Small intestine (tissue), 7 donors: ENCODE measurements around the gene ZBTB17. TPM values are rescaled to one million over a fixed set of nuclear protein-coding genes. Genes with fewer than 3 reads are reported as not detected.
"Not testable (repeated sequence)": the region's sequence is repeated elsewhere in the genome, so short reads cannot be mapped to it uniquely, and the experiment has no call there.

ENCODE experiments used
- DNase-seq, 2 donors: peaks; one replicate each; pipeline versions ENCODE4 v3.0.0 to v3.0.0-alpha.2; 2013
- FAIRE-seq: peaks from 2 replicates; lab custom pipeline; 2012; peaks lifted over from hg19 to GRCh38; lab: Jason Lieb, UNC
- H3K27ac ChIP-seq, 3 donors: one replicate each; pipeline ENCODE4 v1.5.1; 2013; ENCODE audit warnings: low read length in 2 of 3, mild to moderate bottlenecking in 2 of 3, control low read depth in 1 of 3, inconsistent platforms in 1 of 3, low read depth in 1 of 3, moderate library complexity in 1 of 3
- H3K27me3 ChIP-seq, 3 donors: one replicate each; pipeline ENCODE4 v1.6.1; 2013; ENCODE audit warnings: low read length in 3 of 3, inconsistent platforms in 1 of 3; ENCODE audit not compliant: control insufficient read depth in 3 of 3, insufficient read depth in 3 of 3
- H3K36me3 ChIP-seq, 3 donors: one replicate each; pipeline ENCODE4 v1.6.1; 2013; ENCODE audit warnings: low read length in 3 of 3, inconsistent platforms in 1 of 3, low read depth in 1 of 3, mild to moderate bottlenecking in 1 of 3, moderate library complexity in 1 of 3; ENCODE audit not compliant: control insufficient read depth in 3 of 3, insufficient read depth in 2 of 3
- H3K4me1 ChIP-seq, 3 donors: one replicate each; pipeline ENCODE4 v1.6.1; 2013; ENCODE audit warnings: low read length in 2 of 3, inconsistent platforms in 1 of 3, low read depth in 1 of 3, mild to moderate bottlenecking in 1 of 3, moderate library complexity in 1 of 3; ENCODE audit not compliant: control insufficient read depth in 3 of 3, insufficient read depth in 2 of 3
- H3K4me3 ChIP-seq, 3 donors: one replicate each; pipeline ENCODE4 v1.5.1; 2013; ENCODE audit warnings: low read length in 3 of 3, control low read depth in 1 of 3, inconsistent platforms in 1 of 3, low read depth in 1 of 3, mild to moderate bottlenecking in 1 of 3, moderate library complexity in 1 of 3
- H3K9me3 ChIP-seq, 2 donors: one replicate each; pipeline ENCODE4 v1.6.1; 2013; ENCODE audit warnings: low read depth in 1 of 2, low read length in 1 of 2; ENCODE audit not compliant: control insufficient read depth in 2 of 2, insufficient read depth in 1 of 2
- WGBS, 3 donors: extraction: QIAGEN DNeasy Blood & Tissue Kit; methylation state at CpG; one replicate each; pipeline ENCODE4 v1.1.7; 2013; 5-methylcytosine and 5-hydroxymethylcytosine counted together
- polyA plus RNA-seq, 4 donors: library from polyadenylated mRNA; stranded (reverse) in 3 of 4; unstranded in 1 of 4; fragments of 200-250 nt in 3 of 4; fragments of 120-200 nt in 1 of 4; gene quantifications; one replicate each; pipeline versions ENCODE4 v1.2.1 to v1.2.3, GENCODE V29; 2013
- donor health status: healthy with polysubstance abuse.
- donor health status: control.
- donor health status: control.
- donor health status: Bipolar disorder and iron deficiency.
- donor health status: healthy.

ZBTB17 gene
- polyA plus RNA-seq, 4 donors: 18.7 to 89.2 (median 49.9) TPM

DNA sequence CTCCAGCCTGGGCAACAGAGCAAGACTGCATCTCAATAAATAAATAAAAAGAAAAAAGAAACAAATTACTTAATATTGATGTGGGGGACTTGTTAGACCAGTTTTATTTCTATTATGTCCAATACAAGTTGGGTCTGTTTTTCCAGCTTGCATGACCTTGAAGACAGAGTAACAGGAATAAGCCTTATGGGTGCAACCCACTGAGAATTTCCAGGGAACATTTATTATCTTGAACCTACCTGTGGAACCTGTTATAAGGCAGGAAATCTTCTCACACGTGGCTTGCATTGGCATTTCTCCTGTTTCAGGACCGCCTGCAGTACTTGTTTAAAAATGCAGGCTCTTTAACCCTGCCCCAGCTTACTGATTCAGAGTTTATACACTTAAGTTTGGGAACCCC lies 64.0 kb downstream of the ZBTB17 start:
- H3K4me1 ChIP-seq: no peaks in the 10 kb centered on the region
- no peak overlapping the region for H3K27ac ChIP-seq
- DNase-seq: no peak
- FAIRE-seq: no peak
- H3K9me3 ChIP-seq: no peaks in the 10 kb centered on the region
- no peaks in the 10 kb centered on the region for H3K27me3 ChIP-seq
- 53 to 73% (median 62%) methylated on average over 2 of the region's 2 CpGs for WGBS, 3 donors
- no peak overlapping the region for H3K4me3 ChIP-seq
- H3K36me3 ChIP-seq: peaks cover 1 to 36% (median 12%) of the 10 kb centered on the region in 3 donors

- H3K27me3 ChIP-seq: no peaks in the 10 kb centered on the region
- H3K36me3 ChIP-seq: peaks cover 0 to 36% (median 12%) of the 10 kb centered on the region in 3 donors
- FAIRE-seq (no peak), DNase-seq (no peak)
- no peak overlapping the region for H3K4me3 ChIP-seq
- no peaks in the 10 kb centered on the region for H3K9me3 ChIP-seq
- no peaks in the 10 kb centered on the region for H3K4me1 ChIP-seq
- no peak overlapping the region for H3K27ac ChIP-seq
- 97 to 100% (median 99%) methylated on average over 1 of the region's 1 CpG for WGBS, 3 donors
Measured at GRCh38 chr1:15911141-15911540, 64.8 kb downstream of the ZBTB17 start.

DNA sequence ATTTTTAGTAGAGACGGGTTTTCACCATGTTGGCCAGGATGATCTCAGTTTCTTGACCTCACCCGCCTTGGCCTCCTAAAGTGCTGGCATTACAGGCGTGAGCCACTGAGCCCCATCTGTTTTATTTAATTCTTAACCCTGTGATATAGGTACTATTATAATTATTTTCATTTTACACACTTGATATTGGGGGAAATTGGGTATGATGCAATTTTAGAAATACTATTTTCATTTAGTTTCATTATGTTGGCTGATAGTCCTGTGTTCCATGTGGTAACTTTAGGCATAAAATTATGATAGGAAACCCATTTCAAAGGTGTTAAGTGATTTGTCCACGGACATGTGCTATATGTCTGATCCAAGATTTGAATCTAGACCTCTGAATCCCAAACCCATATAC lies 67.3 kb downstream of the ZBTB17 start:
- Histone ChIP-seq H3K4me1 (no peaks in the 10 kb centered on the region), H3K36me3 (peaks cover 0 to 32% (median 9%) of the 10 kb centered on the region in 3 donors), H3K27me3 (no peaks in the 10 kb centered on the region), H3K9me3 (no peaks in the 10 kb centered on the region), H3K4me3 (no peak overlapping the region), H3K27ac (no peak overlapping the region)
- no peak for FAIRE-seq
- DNase-seq: no peak
- 94 to 96% (median 95%) methylated on average over 4 of the region's 4 CpGs for WGBS, 3 donors

- Histone ChIP-seq H3K4me3 (no peak overlapping the region), H3K27ac (no peak overlapping the region), H3K36me3 (peaks cover 0 to 39% (median 0%) of the 10 kb centered on the region in 3 donors), H3K4me1 (no peaks in the 10 kb centered on the region), H3K9me3 (no peaks in the 10 kb centered on the region), H3K27me3 (no peaks in the 10 kb centered on the region)
- FAIRE-seq: no peak
- WGBS, 3 donors: 74 to 81% (median 79%) methylated on average over 3 of the region's 3 CpGs
- DNase-seq: no peak
Measured at GRCh38 chr1:15902882-15903281, 73.0 kb downstream of the ZBTB17 start.

DNA sequence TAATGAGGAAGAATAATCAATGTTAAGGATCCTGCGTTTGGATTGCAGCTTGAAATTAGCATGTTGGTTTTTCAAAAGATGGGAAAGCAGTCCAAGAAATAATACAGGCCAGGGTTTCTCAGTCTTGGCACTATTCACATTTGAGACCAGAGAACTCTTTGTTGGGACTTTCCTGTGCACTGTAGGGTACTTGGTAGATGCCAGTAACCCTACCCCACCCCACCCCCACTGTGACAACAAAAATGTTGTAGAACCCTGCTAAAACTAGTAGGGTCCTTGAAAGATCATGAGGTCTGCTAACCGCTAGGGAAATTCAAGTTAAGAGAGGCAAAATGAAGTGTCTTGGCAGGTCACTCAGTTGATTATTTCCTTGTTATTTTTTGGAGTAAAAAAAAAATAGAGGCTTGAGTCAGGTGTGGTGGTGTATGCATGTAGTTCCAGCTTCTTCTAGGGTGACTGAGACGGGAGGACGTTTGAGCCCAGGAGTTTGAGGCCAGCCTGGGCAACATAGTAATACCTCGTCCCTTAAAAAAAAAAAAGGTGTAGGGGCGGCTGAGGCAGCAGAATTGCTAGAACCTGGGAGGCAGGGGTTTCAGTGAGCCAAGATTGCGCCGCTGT lies 75.1 kb downstream of the ZBTB17 start:
- FAIRE-seq (no peak), DNase-seq (no peak)
- Histone ChIP-seq H3K36me3 (peaks cover 0 to 36% (median 0%) of the 10 kb centered on the region in 3 donors), H3K27ac (no peak overlapping the region), H3K4me1 (no peaks in the 10 kb centered on the region), H3K4me3 (no peak overlapping the region), H3K9me3 (no peaks in the 10 kb centered on the region), H3K27me3 (no peaks in the 10 kb centered on the region)
- WGBS, 3 donors: 83 to 91% (median 87%) methylated on average over 8 of the region's 8 CpGs

- no peaks in the 10 kb centered on the region for H3K4me1 ChIP-seq
- no peaks in the 10 kb centered on the region for H3K27me3 ChIP-seq
- no peak overlapping the region for H3K27ac ChIP-seq
- no peak for FAIRE-seq
- no peak overlapping the region for H3K4me3 ChIP-seq
- 79 to 89% (median 84%) methylated on average over 9 of the region's 9 CpGs for WGBS, 3 donors
- peaks cover 0 to 30% (median 0%) of the 10 kb centered on the region in 3 donors for H3K36me3 ChIP-seq
- DNase-seq: no peak
- no peaks in the 10 kb centered on the region for H3K9me3 ChIP-seq
Measured at GRCh38 chr1:15899266-15899665, 76.6 kb downstream of the ZBTB17 start.

DNA sequence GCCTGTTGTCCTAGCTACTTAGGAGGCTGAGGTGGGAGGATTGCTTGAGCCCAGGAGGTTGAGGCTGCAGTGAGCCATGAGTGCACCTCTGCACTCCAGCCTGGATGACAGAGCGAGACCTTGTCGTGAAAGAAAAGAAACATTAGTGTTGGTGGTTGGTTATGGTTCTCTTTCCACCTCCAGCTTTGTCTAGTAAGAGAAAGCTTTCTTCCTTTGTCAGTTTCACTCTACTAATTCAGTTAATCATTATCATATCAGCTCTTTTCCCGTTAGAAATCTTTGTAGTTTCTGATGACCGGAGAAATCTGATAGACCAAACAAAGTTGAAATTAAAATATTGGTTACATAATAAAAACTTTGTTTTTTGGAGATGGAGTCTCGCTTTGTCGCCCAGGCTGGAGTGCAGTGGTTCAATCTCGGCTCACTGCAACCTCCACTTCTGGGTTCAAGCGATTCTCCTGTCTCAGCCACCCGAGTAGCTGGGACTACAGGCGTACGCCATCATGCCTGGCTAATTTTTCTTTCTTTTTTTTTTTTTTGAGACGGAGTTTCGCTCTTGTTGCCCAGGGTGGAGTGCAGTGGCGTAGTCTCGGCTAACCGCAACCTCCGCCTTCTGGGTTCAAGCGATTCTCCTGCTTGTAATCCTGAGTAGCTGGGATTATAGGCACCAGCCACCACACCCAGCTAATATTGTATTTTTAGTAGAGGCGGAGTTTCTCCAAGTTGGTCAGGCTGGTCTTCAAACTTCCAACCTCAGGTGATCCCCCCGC lies 78.9 kb downstream of the ZBTB17 start:
- not testable (repeated sequence) for H3K4me1 ChIP-seq, DNase-seq, H3K9me3 ChIP-seq, H3K27ac ChIP-seq, H3K27me3 ChIP-seq, H3K4me3 ChIP-seq, FAIRE-seq
- WGBS, 3 donors: 91 to 94% (median 92%) methylated on average over 18 to 20 of the region's 20 CpGs
- peaks cover 0 to 27% (median 0%) of the 10 kb centered on the region in 3 donors for H3K36me3 ChIP-seq

DNA sequence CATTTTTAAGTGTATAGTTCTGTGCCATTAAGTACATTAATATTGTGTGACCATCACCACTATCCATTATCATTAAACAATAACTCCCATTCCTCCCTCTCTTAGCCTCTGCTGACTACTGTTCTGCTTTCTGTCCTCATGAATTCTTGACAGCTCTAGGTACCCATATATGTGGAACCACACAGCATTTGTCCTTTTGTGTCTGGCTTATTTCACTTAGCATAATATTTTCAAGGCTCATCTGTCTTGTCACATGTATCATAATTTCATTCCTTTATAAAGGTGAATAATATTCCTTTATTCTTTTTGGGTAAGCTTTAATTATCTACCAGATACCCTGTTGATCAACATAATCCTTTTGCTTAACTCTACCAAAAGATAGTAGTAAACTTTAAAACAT lies 80.7 kb downstream of the ZBTB17 start:
- H3K36me3 ChIP-seq: peaks cover 0 to 29% (median 2%) of the 10 kb centered on the region in 3 donors
- no peak overlapping the region for H3K27ac ChIP-seq
- no peaks in the 10 kb centered on the region for H3K4me1 ChIP-seq
- no peaks in the 10 kb centered on the region for H3K9me3 ChIP-seq
- no peak overlapping the region for H3K4me3 ChIP-seq
- no peak for FAIRE-seq
- no peaks in the 10 kb centered on the region for H3K27me3 ChIP-seq
- no peak for DNase-seq
